ENCODE data around the gene ZNF500.

Gene ZNF500

GRCh38 chr16:4700997-4701743 is 65.8 kb downstream of the ZNF500 start:
- DNase-seq = no peak

DNA sequence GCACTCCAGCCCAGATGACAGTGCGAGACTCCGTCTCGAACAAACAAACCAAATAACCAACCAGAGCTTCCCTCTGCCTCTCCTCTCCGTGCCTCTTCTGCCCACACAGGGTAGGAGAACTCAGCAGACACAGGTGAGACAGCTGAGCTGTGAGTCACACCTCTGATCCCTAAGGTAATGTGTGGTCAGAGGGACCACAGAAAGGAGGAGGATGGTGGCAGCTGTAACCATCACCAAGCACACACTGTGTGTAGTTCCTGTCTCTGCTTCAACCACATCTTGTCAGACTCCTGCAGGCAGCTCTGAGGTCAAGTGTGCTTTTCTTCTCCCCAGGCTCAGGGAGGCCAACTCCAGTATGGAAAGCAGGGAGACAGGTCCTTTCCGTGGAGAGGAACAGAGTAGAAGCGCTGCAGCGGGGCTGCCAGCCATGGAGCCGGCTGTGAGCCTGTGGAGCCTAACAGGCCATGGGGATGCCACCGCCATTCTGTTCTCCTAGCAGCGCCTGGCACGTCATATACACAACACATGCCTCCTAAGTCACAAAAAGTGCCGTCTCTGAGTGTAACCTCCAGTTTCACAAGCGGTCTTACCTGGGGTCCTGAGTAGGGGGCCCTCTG is 66.5 kb downstream of the ZNF500 start:
- DNase-seq = no peak

DNA sequence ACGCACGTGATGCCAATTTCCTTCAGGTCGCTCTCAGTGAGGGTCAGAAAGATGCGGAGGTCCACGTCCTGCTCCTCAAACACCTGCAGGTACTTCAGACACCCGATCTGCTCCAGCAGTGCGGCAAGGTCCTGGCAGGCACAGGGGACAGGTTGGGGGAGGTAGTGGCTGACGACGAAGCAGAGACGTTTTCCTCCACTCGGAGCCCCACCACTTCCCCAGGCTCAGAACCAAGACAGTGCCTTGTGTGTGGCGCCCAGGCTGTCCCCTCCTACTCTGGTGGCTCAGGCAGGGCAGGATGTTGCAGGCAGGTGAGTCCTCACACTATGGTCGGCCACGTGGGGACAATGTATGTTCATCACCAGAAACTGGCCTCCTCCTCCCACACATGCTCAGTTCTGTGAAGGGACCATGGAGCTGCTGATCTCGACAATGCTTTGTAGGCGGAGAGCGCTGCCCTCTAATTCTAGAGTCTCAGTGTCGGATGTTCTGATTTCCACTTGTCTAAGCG is 67.9 kb downstream of the ZNF500 start:
- no peak for DNase-seq

DNA sequence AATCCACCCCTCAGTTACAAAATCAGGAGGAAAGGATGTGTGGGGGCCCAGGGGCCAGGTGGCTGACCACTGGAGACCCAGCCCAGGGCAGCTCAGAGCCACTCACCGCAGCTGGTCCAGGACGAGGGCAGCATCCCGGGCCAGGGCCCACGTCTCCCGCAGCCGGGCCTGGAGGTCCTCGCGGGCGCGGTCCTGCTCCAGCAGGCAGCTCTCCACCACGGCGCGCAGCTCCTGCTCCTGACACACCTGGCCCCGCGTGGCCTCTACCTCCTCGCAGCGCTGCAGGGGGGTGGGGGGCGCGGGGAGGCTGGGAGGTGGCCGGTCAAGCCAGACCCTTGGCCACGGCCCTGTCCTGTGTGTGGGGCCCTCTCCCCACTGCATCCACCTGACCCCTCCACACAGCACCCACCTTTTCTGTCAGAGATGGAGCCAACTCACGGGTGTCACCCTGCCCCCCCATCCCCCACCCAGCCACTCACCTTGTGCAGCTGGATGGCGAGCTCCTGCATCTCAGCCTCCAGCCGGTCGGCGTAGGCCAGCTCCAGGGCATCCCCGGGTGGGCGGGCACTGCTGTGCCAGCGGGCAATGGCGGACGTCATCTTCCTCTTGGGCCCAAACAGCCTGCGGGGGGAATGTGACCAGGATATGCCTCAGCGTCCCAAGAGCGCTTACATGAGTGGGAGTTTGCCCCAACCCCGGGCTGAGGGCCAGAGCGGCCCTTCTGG is 68.5 kb downstream of the ZNF500 start:
- DNase-seq = no peak

Measured in NCI-H2171 treated with DMSO at 0.1 percent for 48 hours (cell line).